Prostate gland (tissue), 2 donors: ENCODE measurements around the gene TEK. TPM values are rescaled to one million over a fixed set of nuclear protein-coding genes. Genes with fewer than 3 reads are reported as not detected.
A peak's percentile ranks its signal among the peaks of the same experiment; 100 is the strongest.

Experiments
- DNase-seq: peaks from one replicate; pipeline ENCODE4 v3.0.0-alpha.2; 2019; ENCODE audit warnings: low spot score
- H3K27ac ChIP-seq, 2 donors: fragments of 200-600 bp; sonication (generic); 2 replicates each; pipeline ENCODE4 v1.5.1; 2017 to 2019
- H3K27me3 ChIP-seq: fragments of 200-600 bp; sonication (generic); replicated peaks from 2 replicates; pipeline ENCODE4 v1.5.1; 2019; ENCODE audit not compliant: insufficient read depth
- H3K36me3 ChIP-seq, 2 donors: fragments of 200-600 bp; sonication (generic); 1 replicate in 1 of 2; 2 replicates in 1 of 2; pipeline versions ENCODE4 v1.5.1 to v1.8.1; 2017 to 2019
- H3K4me1 ChIP-seq: fragments of 200-600 bp; sonication (generic); replicated peaks from 2 replicates; pipeline ENCODE4 v1.5.1; 2019
- H3K4me3 ChIP-seq, 2 donors: fragments of 200-600 bp; sonication (generic); 2 replicates each; pipeline ENCODE4 v1.5.1; 2017 to 2019
- H3K9me3 ChIP-seq: fragments of 200-600 bp; sonication (generic); 2 replicates; pipeline ENCODE4 v1.5.1; 2017
- CTCF ChIP-seq, 4 experiments: fragments of 200-600 bp in 2 of 4; fragments of 450-650 bp in 2 of 4; sonication (generic) in 2 of 4; IDR thresholded peaks; 1 replicate in 3 of 4; 2 replicates in 1 of 4; pipeline ENCODE4 v1.5.1; 2016 to 2019; ENCODE audit warnings: antibody characterized with exemption in 4 of 4, mild to moderate bottlenecking in 2 of 4, moderate library complexity in 2 of 4
- POLR2A ChIP-seq: fragments of 450-650 bp; IDR thresholded peaks from one replicate; pipeline ENCODE4 v1.6.1; 2016; ENCODE audit warnings: antibody characterized with exemption, mild to moderate bottlenecking
- POLR2AphosphoS5 ChIP-seq: sonication (generic); formaldehyde crosslinking; IDR thresholded peaks from one replicate; pipeline ENCODE4 v1.6.1; 2017; ENCODE audit warnings: antibody characterized with exemption
- WGBS: methylation state at CpG from one replicate; pipeline ENCODE4 v1.1.5; 2018; 5-methylcytosine and 5-hydroxymethylcytosine counted together
- intact Hi-C: fragments of 100-400 bp; cut with DNase I; formaldehyde crosslinking; loops from one replicate; pipeline ENCODE4 v1.14.2; 2022
- total RNA-seq, 2 donors: library from RNA; depleted of rRNA; stranded (reverse); fragments of >200 nt; gene quantifications; one replicate each; pipeline ENCODE4 v1.1.0, GENCODE V29; 2016

The TEK gene
- total RNA-seq, 2 donors from 2014 or later = 3.5 to 5.5 TPM

- WGBS = 23% methylated on average over 2 of the region's 2 CpGs
- TF ChIP-seq POLR2AphosphoS5 (no peak), CTCF (IDR thresholded peaks at IDR 0.05) (peak in 2 of 4 experiments; percentile 10 to 28), POLR2A (no peak)
- Histone ChIP-seq H3K4me1 (no peaks in the 10 kb centered on the region), H3K36me3 (no peaks in the 10 kb centered on the region), H3K27ac (no peak overlapping the region), H3K4me3 (no peak overlapping the region), H3K27me3 (no peaks in the 10 kb centered on the region), H3K9me3 (no peaks in the 10 kb centered on the region)
- DNase-seq = no peak
- intact Hi-C loops = no loop called here
Measured at GRCh38 chr9:27247756-27248155, 138.7 kb downstream of the TEK start.

GRCh38 chr9:27248702-27249101, 139.7 kb downstream of the TEK start:
- TF ChIP-seq POLR2AphosphoS5 (no peak), POLR2A (no peak), CTCF (IDR thresholded peaks at IDR 0.05) (no peak)
- no peak for DNase-seq
- H3K4me1 ChIP-seq = no peaks in the 10 kb centered on the region
- H3K27ac ChIP-seq = no peak overlapping the region
- H3K27me3 ChIP-seq = no peaks in the 10 kb centered on the region
- H3K36me3 ChIP-seq = no peaks in the 10 kb centered on the region
- H3K4me3 ChIP-seq = no peak overlapping the region
- intact Hi-C loops = no loop called here
- no peaks in the 10 kb centered on the region for H3K9me3 ChIP-seq

GRCh38 chr9:27258662-27259061, 149.6 kb downstream of the TEK start:
- intact Hi-C loops = no loop called here

GRCh38 chr9:27260789-27261516, 151.9 kb downstream of the TEK start:
- no peak for DNase-seq
- intact Hi-C loops = no loop called here
- WGBS = 90% methylated on average over 8 of the region's 8 CpGs
- Histone ChIP-seq H3K27ac (no peak overlapping the region), H3K27me3 (no peaks in the 10 kb centered on the region), H3K4me3 (no peak overlapping the region), H3K4me1 (no peaks in the 10 kb centered on the region), H3K9me3 (no peaks in the 10 kb centered on the region), H3K36me3 (no peaks in the 10 kb centered on the region)
- TF ChIP-seq CTCF (IDR thresholded peaks at IDR 0.05) (no peak), POLR2A (no peak), POLR2AphosphoS5 (no peak)

More at GRCh38 chr9:27258662-27259061, 149.6 kb downstream of the TEK start:
- Histone ChIP-seq H3K4me1 (no peaks in the 10 kb centered on the region), H3K4me3 (no peak overlapping the region), H3K27ac (no peak overlapping the region), H3K27me3 (no peaks in the 10 kb centered on the region), H3K36me3 (no peaks in the 10 kb centered on the region), H3K9me3 (no peaks in the 10 kb centered on the region)
- 86% methylated on average over 7 of the region's 7 CpGs for WGBS
- no peak for DNase-seq
- TF ChIP-seq CTCF (IDR thresholded peaks at IDR 0.05) = no peak
- no peak for TF ChIP-seq POLR2A
- TF ChIP-seq POLR2AphosphoS5 = no peak
